Keratinocyte (primary cell): ENCODE results near the gene TSPEAR. TPM values are rescaled to one million over a fixed set of nuclear protein-coding genes. Genes with fewer than 3 reads are reported as not detected.
A peak's percentile ranks its signal among the peaks of the same experiment; 100 is the strongest.

ENCODE experiments used
- DNase-seq: peaks from one replicate; pipeline ENCODE4 v3.0.0-alpha.2; 2011; ENCODE audit warnings: low read depth, missing footprints, low spot score
- FAIRE-seq: peaks from 2 replicates; lab custom pipeline; 2011; peaks lifted over from hg19 to GRCh38; lab: Jason Lieb, UNC
- H2AFZ ChIP-seq: 2 replicates; pipeline ENCODE4 v1.6.0; 2012; ENCODE audit warnings: low read length, control low read depth, inconsistent platforms; ENCODE audit not compliant: control insufficient read depth
- H3K27ac ChIP-seq: 2 replicates; pipeline ENCODE4 v1.5.1; 2011; ENCODE audit warnings: low read length; ENCODE audit not compliant: control insufficient read depth, insufficient read depth
- H3K27me3 ChIP-seq: 3 replicates; pipeline ENCODE4 v1.6.0; 2011; ENCODE audit warnings: low read length; ENCODE audit not compliant: control insufficient read depth, insufficient read depth; ENCODE audit errors: extremely low read depth
- H3K36me3 ChIP-seq, 2 experiments: 2 replicates in 1 of 2; 3 replicates in 1 of 2; pipeline ENCODE4 v1.5.1; 2011; ENCODE audit warnings: low read length in 2 of 2, mild to moderate bottlenecking in 1 of 2; ENCODE audit not compliant: control insufficient read depth in 2 of 2, insufficient read depth in 2 of 2; ENCODE audit errors: extremely low read depth in 1 of 2
- H3K4me1 ChIP-seq: 3 replicates; pipeline ENCODE4 v1.5.1; 2011; ENCODE audit warnings: low read length; ENCODE audit not compliant: control insufficient read depth, insufficient read depth; ENCODE audit errors: extremely low read depth
- H3K4me2 ChIP-seq: 3 replicates; pipeline ENCODE4 v1.6.0; 2011; ENCODE audit warnings: low read depth, low read length; ENCODE audit not compliant: control insufficient read depth, insufficient read depth; ENCODE audit errors: extremely low read depth
- H3K4me3 ChIP-seq, 3 experiments: fragments of 200-600 bp in 1 of 3; sonication (generic) in 1 of 3; 2 replicates in 2 of 3; 3 replicates in 1 of 3; pipeline ENCODE4 v1.5.1; 2011 to 2016; ENCODE audit warnings: low read length in 3 of 3, mild to moderate bottlenecking in 3 of 3, control low read depth in 2 of 3, inconsistent platforms in 1 of 3, low read depth in 1 of 3, mixed read lengths in 1 of 3, mixed run types in 1 of 3, moderate library complexity in 1 of 3; ENCODE audit not compliant: control insufficient read depth in 2 of 3, insufficient read depth in 2 of 3; ENCODE audit errors: extremely low read depth in 1 of 3
- H3K79me2 ChIP-seq: 2 replicates; pipeline ENCODE4 v1.6.0; 2012; ENCODE audit warnings: low read length; ENCODE audit not compliant: control insufficient read depth, insufficient read depth
- H3K9ac ChIP-seq: 3 replicates; pipeline ENCODE4 v1.6.0; 2011; ENCODE audit warnings: low read length; ENCODE audit not compliant: control insufficient read depth, insufficient read depth; ENCODE audit errors: extremely low read depth
- H3K9me1 ChIP-seq: 3 replicates; pipeline ENCODE4 v1.6.0; 2011; ENCODE audit warnings: low read length; ENCODE audit not compliant: control insufficient read depth, insufficient read depth; ENCODE audit errors: extremely low read depth
- H3K9me3 ChIP-seq: 2 replicates; pipeline ENCODE4 v1.5.1; 2012; ENCODE audit warnings: low read depth, low read length; ENCODE audit not compliant: control insufficient read depth
- H4K20me1 ChIP-seq: 3 replicates; pipeline ENCODE4 v1.6.0; 2011; ENCODE audit warnings: low read length; ENCODE audit not compliant: control insufficient read depth, insufficient read depth; ENCODE audit errors: extremely low read depth
- EZH2 ChIP-seq: IDR thresholded peaks from one replicate; pipeline ENCODE4 v1.6.1; 2012; ENCODE audit warnings: inconsistent platforms, mild to moderate bottlenecking, low read length, moderate library complexity
- dilution Hi-C: fragments of 300-500 bp; cut with MboI; formaldehyde crosslinking; loops from one replicate; pipeline ENCODE4 v1.7.0; 2020; ENCODE audit warnings: low sequenced_read_pairs; ENCODE audit not compliant: extremely low pct_ligation_motif_present
- polyA plus RNA-seq, 5 experiments: library from polyadenylated mRNA; depleted of rRNA in 3 of 5; stranded (reverse) in 3 of 5; stranded (forward) in 1 of 5; unstranded in 1 of 5; fragments of >200 nt; gene quantifications; 1 replicate in 1 of 5; 2 replicates in 3 of 5; 3 replicates in 1 of 5; pipeline versions ENCODE4 v1.2.1 to v1.2.3, GENCODE V29; 2011 to 2012; ENCODE audit warnings: missing spikeins in 2 of 5, low read depth in 1 of 5, low replicate concordance in 1 of 5
- TF ChIP-seq, protein P1 (sequence below), 3 experiments: IDR thresholded peaks in 1 of 3; conservative IDR thresholded peaks in 1 of 3; optimal IDR thresholded peaks in 1 of 3; 2 replicates in 2 of 3; 3 replicates in 1 of 3; pipeline versions ENCODE3 to v1.5.1; 2011; ENCODE audit warnings: low read length in 3 of 3, mild to moderate bottlenecking in 3 of 3, moderate library complexity in 2 of 3, control low read depth in 1 of 3, inconsistent platforms in 1 of 3; ENCODE audit not compliant: insufficient read depth in 2 of 3; ENCODE audit errors: extremely low read depth in 1 of 3

Gene TSPEAR
- polyA plus RNA-seq, 1 donor (not counting 4 experiments of a cell fraction or from before 2014, with no cell fraction given) = 0.12 TPM

DNA sequence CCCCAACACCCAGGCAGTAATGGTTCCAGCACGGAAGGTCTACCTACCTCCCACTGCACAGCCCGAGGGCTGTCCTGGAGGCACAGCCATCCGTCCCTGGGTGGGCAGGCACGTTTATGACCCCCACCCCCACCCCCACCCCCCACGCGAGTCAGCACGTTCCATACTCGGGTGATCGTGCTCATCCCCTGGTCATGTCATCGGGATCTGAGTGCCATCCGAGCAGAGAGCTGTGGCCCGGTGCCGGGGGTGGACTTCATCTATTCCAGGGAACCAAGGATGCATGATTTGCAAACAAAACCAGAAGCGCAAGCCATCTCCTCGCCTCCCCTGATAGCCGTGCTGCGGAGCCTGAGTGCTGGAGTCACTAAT is 1.1 kb downstream of the TSPEAR start:
- no peaks in the 10 kb centered on the region for H4K20me1 ChIP-seq
- TF ChIP-seq, protein P1, sequence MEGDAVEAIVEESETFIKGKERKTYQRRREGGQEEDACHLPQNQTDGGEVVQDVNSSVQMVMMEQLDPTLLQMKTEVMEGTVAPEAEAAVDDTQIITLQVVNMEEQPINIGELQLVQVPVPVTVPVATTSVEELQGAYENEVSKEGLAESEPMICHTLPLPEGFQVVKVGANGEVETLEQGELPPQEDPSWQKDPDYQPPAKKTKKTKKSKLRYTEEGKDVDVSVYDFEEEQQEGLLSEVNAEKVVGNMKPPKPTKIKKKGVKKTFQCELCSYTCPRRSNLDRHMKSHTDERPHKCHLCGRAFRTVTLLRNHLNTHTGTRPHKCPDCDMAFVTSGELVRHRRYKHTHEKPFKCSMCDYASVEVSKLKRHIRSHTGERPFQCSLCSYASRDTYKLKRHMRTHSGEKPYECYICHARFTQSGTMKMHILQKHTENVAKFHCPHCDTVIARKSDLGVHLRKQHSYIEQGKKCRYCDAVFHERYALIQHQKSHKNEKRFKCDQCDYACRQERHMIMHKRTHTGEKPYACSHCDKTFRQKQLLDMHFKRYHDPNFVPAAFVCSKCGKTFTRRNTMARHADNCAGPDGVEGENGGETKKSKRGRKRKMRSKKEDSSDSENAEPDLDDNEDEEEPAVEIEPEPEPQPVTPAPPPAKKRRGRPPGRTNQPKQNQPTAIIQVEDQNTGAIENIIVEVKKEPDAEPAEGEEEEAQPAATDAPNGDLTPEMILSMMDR (optimal IDR thresholded peaks at IDR 0.05 in 1 of 3, IDR thresholded peaks at IDR 0.05 in 1 of 3, conservative IDR thresholded peaks at IDR 0.05 in 1 of 3; ENCODE audit: extremely low read depth in 1 of 3, insufficient read depth in 2 of 3, low read length in 3 of 3) = no peak
- no peak for TF ChIP-seq EZH2
- no peak overlapping the region for H3K27ac ChIP-seq
- no peak for DNase-seq
- no peaks in the 10 kb centered on the region for H3K36me3 ChIP-seq
- H3K9me3 ChIP-seq = peaks cover 4% of the 10 kb centered on the region
- H3K9ac ChIP-seq = no peak overlapping the region
- no peaks in the 10 kb centered on the region for H3K79me2 ChIP-seq
- peaks cover 62% of the 10 kb centered on the region for H3K27me3 ChIP-seq
- peak overlapping the region; percentile 91 for H3K4me2 ChIP-seq
- dilution Hi-C loops = no loop called here
- no peak for FAIRE-seq
- H3K9me1 ChIP-seq = no peaks in the 10 kb centered on the region
- no peak overlapping the region for H3K4me3 ChIP-seq
- no peak overlapping the region for H2AFZ ChIP-seq
- peaks cover 31% of the 10 kb centered on the region for H3K4me1 ChIP-seq

DNA sequence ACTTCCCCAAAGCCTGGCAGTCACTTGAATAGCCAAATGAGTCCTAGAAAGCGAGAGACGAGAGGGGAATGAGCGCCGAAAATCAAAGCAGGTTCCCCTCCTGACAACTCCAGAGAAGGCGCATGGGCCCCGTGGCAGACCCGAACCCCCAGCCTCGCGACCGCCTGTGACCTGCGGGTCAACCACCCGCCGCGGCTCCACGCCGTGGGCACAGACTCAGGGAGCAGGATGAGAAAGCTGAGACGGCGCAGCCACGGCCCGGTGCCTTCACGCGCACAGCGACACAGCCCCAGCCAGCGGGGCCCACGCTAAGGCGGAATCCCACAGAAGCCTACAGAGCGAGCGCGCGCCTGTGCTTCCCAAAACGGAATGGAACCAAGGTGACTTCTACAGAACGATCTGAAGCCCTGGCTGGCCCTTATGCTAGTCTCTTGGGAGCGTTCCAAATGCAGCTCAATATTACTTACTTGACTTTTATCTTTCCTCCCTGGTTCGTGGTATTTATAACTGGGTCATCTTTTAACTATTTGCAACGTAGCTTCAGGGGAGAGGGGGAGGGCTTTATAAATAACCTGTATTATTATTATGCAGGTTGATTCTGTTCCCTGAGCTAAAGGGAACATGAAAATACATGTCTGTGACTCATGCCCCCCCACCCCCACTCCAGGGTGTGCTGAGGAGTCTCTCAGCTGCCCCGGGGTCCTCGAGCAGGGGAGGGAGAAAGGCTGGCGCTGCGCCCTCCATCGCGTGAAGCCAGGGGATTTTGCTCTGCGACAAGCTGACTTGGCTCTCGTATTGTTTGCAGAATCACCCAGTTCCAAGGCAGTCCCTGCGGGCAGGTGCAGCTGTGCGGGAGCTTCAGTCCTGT is 1.7 kb downstream of the TSPEAR start:
- dilution Hi-C loops = no loop called here

More for the DNA sequence above, 1.7 kb downstream of the TSPEAR start:
- H2AFZ ChIP-seq = peak overlapping the region; percentile 57
- H3K4me3 ChIP-seq = peak overlapping the region; percentile 14 to 61 (median 59)
- FAIRE-seq = peak; percentile 78
- peak overlapping the region; percentile 26 for H3K9ac ChIP-seq
- H3K4me2 ChIP-seq = peak overlapping the region; percentile 91
- peaks cover 31% of the 10 kb centered on the region for H3K4me1 ChIP-seq
- H3K27me3 ChIP-seq = peaks cover 59% of the 10 kb centered on the region
- peaks cover 4% of the 10 kb centered on the region for H3K9me3 ChIP-seq
- DNase-seq = peak; percentile 59
- H3K27ac ChIP-seq = no peak overlapping the region
- no peaks in the 10 kb centered on the region for H3K36me3 ChIP-seq
- no peak for TF ChIP-seq EZH2
- TF ChIP-seq, protein P1 (optimal IDR thresholded peaks at IDR 0.05 in 1 of 3, IDR thresholded peaks at IDR 0.05 in 1 of 3, conservative IDR thresholded peaks at IDR 0.05 in 1 of 3; ENCODE audit: extremely low read depth in 1 of 3, insufficient read depth in 2 of 3, low read length in 3 of 3) = no peak
- no peaks in the 10 kb centered on the region for H4K20me1 ChIP-seq
- H3K9me1 ChIP-seq = no peaks in the 10 kb centered on the region
- no peaks in the 10 kb centered on the region for H3K79me2 ChIP-seq
